Thyroid gland (tissue), 4 donors: Measurements from ENCODE around the gene LSM2. TPM values are rescaled to one million over a fixed set of nuclear protein-coding genes. Genes with fewer than 3 reads are reported as not detected.

Experiments
- DNase-seq, 2 donors: peaks; one replicate each; pipeline ENCODE4 v3.0.0-alpha.2; 2019
- H3K27ac ChIP-seq, 3 donors: fragments of 200-600 bp; sonication (generic); 1 replicate in 2 of 3; 2 replicates in 1 of 3; pipeline ENCODE4 v1.5.1; 2016 to 2019; ENCODE audit warnings: mild to moderate bottlenecking in 1 of 3, moderate library complexity in 1 of 3
- H3K27me3 ChIP-seq: fragments of 200-600 bp; sonication (generic); one replicate; pipeline ENCODE4 v1.5.1; 2019
- H3K36me3 ChIP-seq, 2 donors: fragments of 200-600 bp; sonication (generic); one replicate each; pipeline ENCODE4 v1.5.1; 2016 to 2019
- H3K4me1 ChIP-seq, 2 donors: fragments of 200-600 bp; sonication (generic); one replicate each; pipeline ENCODE4 v1.5.1; 2017 to 2019
- H3K4me3 ChIP-seq, 3 donors: fragments of 200-600 bp; sonication (generic); replicated peaks in 1 of 3; 1 replicate in 2 of 3; 2 replicates in 1 of 3; pipeline ENCODE4 v1.5.1; 2016; ENCODE audit warnings: mild to moderate bottlenecking in 1 of 3
- H3K9me3 ChIP-seq: fragments of 200-600 bp; sonication (generic); one replicate; pipeline ENCODE4 v1.5.1; 2017
- POLR2A ChIP-seq, 2 donors: fragments of 450-650 bp; IDR thresholded peaks; one replicate each; pipeline ENCODE4 v1.6.1; 2017; ENCODE audit warnings: antibody characterized with exemption in 2 of 2, mild to moderate bottlenecking in 2 of 2, moderate library complexity in 1 of 2
- WGBS, 2 donors: methylation state at CpG; one replicate each; pipeline ENCODE4 v1.1.5; 2017; 5-methylcytosine and 5-hydroxymethylcytosine counted together
- intact Hi-C: fragments of 100-400 bp; cut with DNase I; formaldehyde crosslinking; loops from one replicate; pipeline ENCODE4 v1.15.1; 2023
- total RNA-seq, 4 donors: library from RNA; depleted of rRNA; stranded (reverse); fragments of >200 nt; gene quantifications; one replicate each; pipeline ENCODE4 v1.2.3, GENCODE V29; 2016
- TF ChIP-seq, protein P1 (sequence below), 6 experiments: fragments of 200-600 bp in 3 of 6; fragments of 450-650 bp in 3 of 6; sonication (generic) in 3 of 6; IDR thresholded peaks; one replicate each; pipeline ENCODE4 v1.5.1; 2016 to 2019; ENCODE audit warnings: antibody characterized with exemption in 6 of 6, mild to moderate bottlenecking in 2 of 6, inconsistent platforms in 1 of 6, moderate library complexity in 1 of 6

Gene LSM2
- total RNA-seq, 4 donors from 2014 or later: 29.2 to 48.4 (median 36.5) TPM

DNA sequence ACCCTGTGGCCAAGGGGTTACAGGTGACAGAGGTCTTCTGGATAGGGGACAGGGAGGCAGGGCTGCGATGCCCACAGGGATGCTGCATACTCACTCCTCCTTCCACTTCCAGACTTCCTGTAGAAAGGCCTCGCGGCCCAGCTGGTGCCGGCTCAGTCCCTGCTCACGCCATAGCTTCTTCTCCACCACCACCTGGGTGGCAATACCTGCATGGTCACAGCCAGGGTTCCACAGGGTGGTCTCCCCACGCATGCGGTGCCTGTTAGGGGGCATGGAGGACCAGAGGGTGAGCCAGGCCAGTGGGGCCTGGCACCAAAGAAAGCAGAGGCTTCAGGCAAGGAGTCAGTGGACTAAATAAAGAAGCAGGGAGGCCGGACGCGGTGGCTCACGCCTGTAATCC lies 21.3 kb downstream of the LSM2 start:
- H3K27ac ChIP-seq: no peak overlapping the region
- 95 to 97% methylated on average over 11 of the region's 11 CpGs for WGBS, 2 donors
- no peaks in the 10 kb centered on the region for H3K27me3 ChIP-seq
- H3K36me3 ChIP-seq: peaks cover 39 to 43% of the 10 kb centered on the region in 2 donors
- no peak overlapping the region for H3K4me3 ChIP-seq
- intact Hi-C loops: no loop called here
- no peak for DNase-seq
- H3K9me3 ChIP-seq: no peaks in the 10 kb centered on the region
- no peak for TF ChIP-seq POLR2A (IDR thresholded peaks at IDR 0.05)
- TF ChIP-seq, protein P1, sequence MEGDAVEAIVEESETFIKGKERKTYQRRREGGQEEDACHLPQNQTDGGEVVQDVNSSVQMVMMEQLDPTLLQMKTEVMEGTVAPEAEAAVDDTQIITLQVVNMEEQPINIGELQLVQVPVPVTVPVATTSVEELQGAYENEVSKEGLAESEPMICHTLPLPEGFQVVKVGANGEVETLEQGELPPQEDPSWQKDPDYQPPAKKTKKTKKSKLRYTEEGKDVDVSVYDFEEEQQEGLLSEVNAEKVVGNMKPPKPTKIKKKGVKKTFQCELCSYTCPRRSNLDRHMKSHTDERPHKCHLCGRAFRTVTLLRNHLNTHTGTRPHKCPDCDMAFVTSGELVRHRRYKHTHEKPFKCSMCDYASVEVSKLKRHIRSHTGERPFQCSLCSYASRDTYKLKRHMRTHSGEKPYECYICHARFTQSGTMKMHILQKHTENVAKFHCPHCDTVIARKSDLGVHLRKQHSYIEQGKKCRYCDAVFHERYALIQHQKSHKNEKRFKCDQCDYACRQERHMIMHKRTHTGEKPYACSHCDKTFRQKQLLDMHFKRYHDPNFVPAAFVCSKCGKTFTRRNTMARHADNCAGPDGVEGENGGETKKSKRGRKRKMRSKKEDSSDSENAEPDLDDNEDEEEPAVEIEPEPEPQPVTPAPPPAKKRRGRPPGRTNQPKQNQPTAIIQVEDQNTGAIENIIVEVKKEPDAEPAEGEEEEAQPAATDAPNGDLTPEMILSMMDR (IDR thresholded peaks at IDR 0.05): no peak
- H3K4me1 ChIP-seq: no peaks in the 10 kb centered on the region

DNA sequence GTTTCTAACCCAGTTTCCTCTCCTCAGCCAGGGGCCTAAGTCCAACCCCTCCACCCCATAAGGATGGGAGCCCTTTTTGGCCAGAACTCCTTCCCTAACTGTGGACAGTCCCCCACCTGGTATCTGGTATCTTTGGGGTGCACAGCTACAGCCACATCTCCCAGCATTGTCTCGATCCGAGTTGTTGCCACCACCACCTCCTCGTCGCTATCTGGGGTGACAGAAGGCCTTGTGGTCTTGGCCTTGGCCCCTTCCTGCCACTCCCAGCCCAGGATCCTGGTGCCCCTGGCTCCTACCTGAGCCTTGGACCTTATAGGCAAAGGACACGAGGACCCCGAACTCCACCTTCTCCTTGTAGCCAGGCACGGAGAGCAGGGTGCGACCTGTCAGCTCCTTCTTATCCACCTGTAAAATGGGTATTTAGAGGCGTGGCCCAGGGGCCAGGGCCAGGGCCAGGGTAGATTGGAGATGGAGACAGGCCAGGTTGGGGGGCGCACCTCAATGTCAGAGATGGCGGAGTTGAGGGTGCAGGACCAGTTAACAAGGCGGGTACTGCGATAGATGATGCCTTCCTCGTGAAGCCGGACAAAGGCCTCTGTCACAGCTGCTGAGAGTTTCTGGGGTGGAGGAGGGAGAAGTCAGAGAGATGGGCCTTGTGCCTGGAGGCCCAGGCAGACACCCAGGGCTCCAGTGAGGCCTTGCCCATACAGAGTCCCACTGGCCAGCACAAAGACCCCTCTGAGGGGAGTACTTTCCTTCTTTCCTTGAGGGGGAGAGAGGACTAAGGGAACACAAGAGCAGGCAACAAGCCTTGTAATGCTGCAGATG lies 22.5 kb downstream of the LSM2 start:
- Histone ChIP-seq H3K27me3 (no peaks in the 10 kb centered on the region), H3K4me1 (no peaks in the 10 kb centered on the region), H3K36me3 (peaks cover 51 to 54% of the 10 kb centered on the region in 2 donors), H3K9me3 (no peaks in the 10 kb centered on the region), H3K27ac (no peak overlapping the region), H3K4me3 (no peak overlapping the region)
- intact Hi-C loops: no loop called here
- no peak for TF ChIP-seq POLR2A (IDR thresholded peaks at IDR 0.05)
- TF ChIP-seq, protein P1 (IDR thresholded peaks at IDR 0.05): no peak
- WGBS, 2 donors: 97% methylated on average over 14 to 15 of the region's 15 CpGs
- no peak for DNase-seq

DNA sequence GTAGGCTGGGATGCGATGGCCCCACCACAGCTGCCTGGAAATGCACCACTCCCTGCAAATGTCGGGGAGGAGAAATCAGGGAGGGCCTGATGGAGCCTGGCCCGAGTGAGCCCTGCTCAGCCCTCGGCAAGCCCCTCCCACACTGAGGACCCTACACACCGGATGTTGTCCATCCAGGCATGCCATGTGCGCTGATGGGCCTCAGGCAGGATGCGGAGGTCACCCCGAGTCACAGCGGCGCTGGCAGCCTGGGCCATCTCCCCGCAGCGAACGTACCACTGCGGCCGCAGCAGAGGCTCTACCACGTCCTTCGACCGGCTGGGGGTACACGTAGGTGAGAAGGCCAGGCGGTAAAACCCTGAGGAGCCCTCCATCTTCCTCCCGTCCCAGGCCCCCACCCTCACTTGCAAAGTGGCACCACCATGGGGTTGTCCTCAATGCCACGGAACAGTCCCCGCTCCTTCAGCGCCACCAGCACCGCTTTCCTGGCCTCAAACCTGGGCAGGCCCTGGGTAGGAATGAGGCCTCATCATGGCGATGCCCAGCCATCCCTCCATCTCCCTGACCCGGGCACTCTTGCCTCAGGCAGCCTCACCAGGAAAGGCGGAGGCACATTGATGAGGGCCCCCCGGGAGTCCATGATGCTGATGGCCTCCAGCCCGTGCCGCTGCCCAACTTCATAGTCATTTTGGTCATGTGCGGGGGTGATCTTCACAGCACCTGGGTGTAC lies 24.5 kb downstream of the LSM2 start:
- Histone ChIP-seq H3K27me3 (no peaks in the 10 kb centered on the region), H3K4me3 (no peak overlapping the region), H3K9me3 (no peaks in the 10 kb centered on the region), H3K4me1 (peaks cover 0 to 2% of the 10 kb centered on the region in 2 donors), H3K27ac (no peak overlapping the region), H3K36me3 (peaks cover 57 to 60% of the 10 kb centered on the region in 2 donors)
- WGBS, 2 donors: 92 to 93% methylated on average over 3 to 5 of the region's 32 CpGs
- intact Hi-C loops: no loop called here
- no peak for DNase-seq
- TF ChIP-seq, protein P1 (IDR thresholded peaks at IDR 0.05): no peak
- no peak for TF ChIP-seq POLR2A (IDR thresholded peaks at IDR 0.05)

DNA sequence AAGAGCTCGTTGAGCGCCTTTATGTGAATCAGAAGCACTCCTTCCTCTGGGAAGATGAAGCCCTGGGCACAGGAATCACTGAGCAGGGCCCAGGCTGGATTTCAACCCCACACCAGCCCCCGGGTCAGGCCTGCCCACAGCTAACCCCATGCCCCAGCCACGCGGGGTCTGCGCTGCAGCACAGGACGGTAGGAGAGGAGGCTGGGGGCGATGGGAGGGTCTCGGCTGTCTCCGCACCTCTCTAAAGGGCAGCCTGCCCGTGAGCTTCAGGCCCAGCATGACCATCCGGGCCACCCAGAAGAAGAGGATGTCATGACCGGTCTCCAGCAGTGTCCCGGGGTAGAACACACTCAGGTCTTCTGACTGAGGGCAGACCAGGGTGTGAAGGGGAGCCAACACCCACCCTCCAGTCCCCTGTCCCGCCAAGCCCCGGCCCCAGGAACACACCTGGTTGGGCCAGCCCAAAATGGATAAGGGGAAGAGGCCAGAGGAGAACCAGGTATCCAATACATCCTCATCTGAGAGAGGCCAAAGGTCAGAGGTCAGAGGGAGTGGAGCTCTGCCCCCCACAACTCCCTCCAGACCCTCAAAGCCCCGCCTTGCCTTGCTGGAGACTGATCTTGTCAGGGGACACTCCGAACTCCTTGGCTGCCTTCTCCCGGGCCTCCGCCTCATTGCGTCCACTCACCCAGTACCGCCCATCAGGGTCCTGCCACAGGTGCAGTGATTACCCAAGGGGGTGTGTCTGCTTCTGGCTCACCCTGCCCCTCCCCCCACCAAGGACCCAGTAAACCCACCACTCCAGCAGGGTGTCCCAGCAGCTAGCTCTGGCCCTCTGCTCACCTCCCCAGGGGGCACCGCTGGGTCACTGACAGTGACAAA lies 25.3 kb downstream of the LSM2 start:
- Histone ChIP-seq H3K4me3 (no peak overlapping the region), H3K27me3 (no peaks in the 10 kb centered on the region), H3K4me1 (peaks cover 7 to 10% of the 10 kb centered on the region in 2 donors), H3K36me3 (peaks cover 57 to 60% of the 10 kb centered on the region in 2 donors), H3K9me3 (no peaks in the 10 kb centered on the region), H3K27ac (no peak overlapping the region)
- TF ChIP-seq, protein P1 (IDR thresholded peaks at IDR 0.05): no peak
- TF ChIP-seq POLR2A (IDR thresholded peaks at IDR 0.05): no peak
- intact Hi-C loops: no loop called here
- WGBS, 2 donors: 91 to 97% methylated on average over 20 to 21 of the region's 23 CpGs
- DNase-seq: no peak
